Esophagus (tissue), 2 donors: ENCODE measurements around the gene EMID1. TPM values are rescaled to one million over a fixed set of nuclear protein-coding genes. Genes with fewer than 3 reads are reported as not detected.

ENCODE experiments used
- H3K27ac ChIP-seq, 2 donors: one replicate each; pipeline ENCODE4 v1.5.1; 2013; ENCODE audit warnings: low read depth in 2 of 2, mild to moderate bottlenecking in 2 of 2, inconsistent platforms in 1 of 2, low read length in 1 of 2, moderate library complexity in 1 of 2
- H3K27me3 ChIP-seq, 2 donors: one replicate each; pipeline ENCODE4 v1.6.1; 2013; ENCODE audit warnings: low read length in 2 of 2, control low read depth in 1 of 2, mild to moderate bottlenecking in 1 of 2; ENCODE audit not compliant: insufficient read depth in 2 of 2, control insufficient read depth in 1 of 2
- H3K36me3 ChIP-seq, 2 donors: one replicate each; pipeline ENCODE4 v1.6.1; 2013; ENCODE audit warnings: low read length in 1 of 2; ENCODE audit not compliant: control insufficient read depth in 2 of 2, insufficient read depth in 2 of 2
- H3K4me1 ChIP-seq, 2 donors: one replicate each; pipeline ENCODE4 v1.6.1; 2013; ENCODE audit warnings: low read length in 1 of 2; ENCODE audit not compliant: control insufficient read depth in 2 of 2, insufficient read depth in 2 of 2
- H3K4me3 ChIP-seq, 2 donors: one replicate each; pipeline ENCODE4 v1.5.1; 2013; ENCODE audit warnings: low read length in 2 of 2, mild to moderate bottlenecking in 2 of 2, low read depth in 1 of 2, moderate library complexity in 1 of 2
- H3K9me3 ChIP-seq, 2 donors: one replicate each; pipeline ENCODE4 v1.6.1; 2013; ENCODE audit warnings: mild to moderate bottlenecking in 2 of 2, low read depth in 1 of 2, low read length in 1 of 2, moderate library complexity in 1 of 2; ENCODE audit not compliant: control insufficient read depth in 2 of 2, insufficient read depth in 1 of 2
- WGBS, 2 donors: extraction: QIAGEN DNeasy Blood & Tissue Kit; methylation state at CpG; one replicate each; pipeline ENCODE4 v1.1.7; 2013; 5-methylcytosine and 5-hydroxymethylcytosine counted together
- polyA plus RNA-seq, 2 donors: library from polyadenylated mRNA; stranded (reverse); fragments of 200-250 nt; gene quantifications; one replicate each; pipeline ENCODE4 v1.2.3, GENCODE V29; 2013
- donor health status: healthy with polysubstance abuse.
- donor health status: Bipolar disorder and iron deficiency.

EMID1 gene
- polyA plus RNA-seq, 2 donors, result 0.22 to 0.54 TPM

- no peaks in the 10 kb centered on the region for H3K36me3 ChIP-seq
- peaks cover 0 to 4% of the 10 kb centered on the region in 2 donors for H3K4me1 ChIP-seq
- no peak overlapping the region for H3K4me3 ChIP-seq
- H3K27ac ChIP-seq, result no peak overlapping the region
- 86 to 88% methylated on average over 4 of the region's 4 CpGs for WGBS, 2 donors
- no peaks in the 10 kb centered on the region for H3K9me3 ChIP-seq
- no peaks in the 10 kb centered on the region for H3K27me3 ChIP-seq
Measured at GRCh38 chr22:29208502-29208862, 2.8 kb downstream of the EMID1 start.

- Histone ChIP-seq H3K27ac (no peak overlapping the region), H3K4me3 (no peak overlapping the region)
- WGBS, 2 donors, result 73 to 74% methylated on average over 17 of the region's 17 CpGs
Measured at GRCh38 chr22:29208879-29209623, 3.4 kb downstream of the EMID1 start.

GRCh38 chr22:29209624-29209929, 3.9 kb downstream of the EMID1 start:
- Histone ChIP-seq H3K4me3 (no peak overlapping the region), H3K27me3 (no peaks in the 10 kb centered on the region), H3K4me1 (peaks cover 0 to 4% of the 10 kb centered on the region in 2 donors), H3K9me3 (no peaks in the 10 kb centered on the region), H3K27ac (no peak overlapping the region), H3K36me3 (no peaks in the 10 kb centered on the region)
- WGBS, 2 donors, result 82% methylated on average over 3 of the region's 3 CpGs

More at GRCh38 chr22:29208879-29209623, 3.4 kb downstream of the EMID1 start:
- Histone ChIP-seq H3K36me3 (no peaks in the 10 kb centered on the region), H3K27me3 (no peaks in the 10 kb centered on the region), H3K9me3 (no peaks in the 10 kb centered on the region), H3K4me1 (peaks cover 0 to 4% of the 10 kb centered on the region in 2 donors)

GRCh38 chr22:29211066-29211465, 5.4 kb downstream of the EMID1 start:
- H3K36me3 ChIP-seq, result no peaks in the 10 kb centered on the region
- H3K9me3 ChIP-seq, result no peaks in the 10 kb centered on the region
- WGBS, 2 donors, result 78 to 86% methylated on average over 11 of the region's 11 CpGs
- peaks cover 0 to 4% of the 10 kb centered on the region in 2 donors for H3K4me1 ChIP-seq
- H3K4me3 ChIP-seq, result no peak overlapping the region
- H3K27me3 ChIP-seq, result no peaks in the 10 kb centered on the region
- no peak overlapping the region for H3K27ac ChIP-seq

- no peak overlapping the region for H3K4me3 ChIP-seq
- no peaks in the 10 kb centered on the region for H3K27me3 ChIP-seq
- H3K4me1 ChIP-seq, result peaks cover 0 to 4% of the 10 kb centered on the region in 2 donors
- no peaks in the 10 kb centered on the region for H3K9me3 ChIP-seq
- H3K36me3 ChIP-seq, result no peaks in the 10 kb centered on the region
- H3K27ac ChIP-seq, result no peak overlapping the region
- WGBS, 2 donors, result 95% methylated on average over 9 of the region's 9 CpGs
Measured at GRCh38 chr22:29211466-29211865, 5.8 kb downstream of the EMID1 start.

- Histone ChIP-seq H3K27me3 (no peaks in the 10 kb centered on the region), H3K36me3 (no peaks in the 10 kb centered on the region), H3K4me1 (peaks cover 0 to 4% of the 10 kb centered on the region in 2 donors), H3K4me3 (no peak overlapping the region), H3K27ac (no peak overlapping the region), H3K9me3 (no peaks in the 10 kb centered on the region)
- whole genome bisulfite sequencing, 2 donors, result 76 to 77% methylated on average over 11 of the region's 11 CpGs
Measured at GRCh38 chr22:29212743-29213142, 7.0 kb downstream of the EMID1 start.

GRCh38 chr22:29213493-29213892, 7.8 kb downstream of the EMID1 start:
- peaks cover 0 to 4% of the 10 kb centered on the region in 2 donors for H3K4me1 ChIP-seq
- no peak overlapping the region for H3K4me3 ChIP-seq
- H3K9me3 ChIP-seq, result no peaks in the 10 kb centered on the region
- no peak overlapping the region for H3K27ac ChIP-seq
- WGBS, 2 donors, result 83 to 87% methylated on average over 9 of the region's 9 CpGs
- no peaks in the 10 kb centered on the region for H3K36me3 ChIP-seq
- H3K27me3 ChIP-seq, result no peaks in the 10 kb centered on the region

- no peaks in the 10 kb centered on the region for H3K9me3 ChIP-seq
- peaks cover 0 to 4% of the 10 kb centered on the region in 2 donors for H3K4me1 ChIP-seq
- WGBS, 2 donors, result 95% methylated on average over 6 of the region's 6 CpGs
- no peaks in the 10 kb centered on the region for H3K27me3 ChIP-seq
- H3K4me3 ChIP-seq, result no peak overlapping the region
- no peak overlapping the region for H3K27ac ChIP-seq
- no peaks in the 10 kb centered on the region for H3K36me3 ChIP-seq
Measured at GRCh38 chr22:29214232-29214631, 8.5 kb downstream of the EMID1 start.

GRCh38 chr22:29215012-29215860, 9.5 kb downstream of the EMID1 start:
- H3K36me3 ChIP-seq, result no peaks in the 10 kb centered on the region
- H3K9me3 ChIP-seq, result no peaks in the 10 kb centered on the region
- peaks cover 0 to 4% of the 10 kb centered on the region in 2 donors for H3K4me1 ChIP-seq
- H3K27me3 ChIP-seq, result no peaks in the 10 kb centered on the region
- no peak overlapping the region for H3K27ac ChIP-seq
- no peak overlapping the region for H3K4me3 ChIP-seq
- 91 to 96% methylated on average over 14 of the region's 14 CpGs for WGBS, 2 donors
